Measurements from ENCODE around the gene PPP1R2. TPM values are rescaled to one million over a fixed set of nuclear protein-coding genes. Genes with fewer than 3 reads are reported as not detected.

PPP1R2 gene
- polyA plus RNA-seq, 1 donor from 2014 or later, result 113 TPM

DNA sequence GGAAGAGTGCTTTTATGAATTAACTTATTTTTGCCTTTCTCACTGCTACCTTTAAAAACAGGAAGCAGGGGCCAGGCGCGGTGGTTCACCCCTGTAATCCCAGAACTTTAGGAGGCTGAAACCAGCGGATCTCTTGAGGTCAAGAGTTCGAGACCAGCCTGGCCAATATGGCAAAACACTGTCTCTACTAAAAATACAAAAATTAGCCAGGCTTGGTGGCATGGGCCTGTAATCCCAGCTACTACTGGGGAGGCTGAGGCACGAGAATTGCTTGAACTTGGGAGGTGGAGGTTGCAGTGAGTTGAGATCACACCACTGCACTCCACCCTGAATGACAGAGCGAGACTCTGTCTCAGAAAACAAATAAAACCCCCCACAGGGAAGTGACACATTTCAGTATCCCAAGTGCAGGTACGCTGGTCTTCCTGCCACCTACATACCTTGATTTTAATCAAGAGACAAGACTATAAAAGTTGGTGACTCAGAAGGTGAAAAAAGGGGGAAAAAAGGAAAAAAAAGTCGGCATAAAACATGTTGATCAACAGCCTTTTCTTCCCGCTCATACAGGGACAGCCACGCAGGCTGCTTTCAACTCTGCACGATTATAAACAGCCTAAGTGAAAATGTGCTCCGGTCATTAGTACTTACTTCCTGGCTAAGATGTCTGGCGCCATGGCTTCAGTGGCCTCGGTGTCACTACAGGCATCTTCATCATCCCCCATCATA, 18.8 kb downstream of the PPP1R2 start:
- Histone ChIP-seq H3K9ac (ENCODE audit: low read length) (no peak overlapping the region), H3K27me3 (ENCODE audit: insufficient read depth, low read depth, low read length) (no peaks in the 10 kb centered on the region), H4K20me1 (ENCODE audit: insufficient read depth) (no peaks in the 10 kb centered on the region), H3K4me3 (ENCODE audit: low read length) (no peak overlapping the region), H3K9me3 (ENCODE audit: low read length) (no peaks in the 10 kb centered on the region), H3K9me2 (ENCODE audit: insufficient read depth, low read length) (no peaks in the 10 kb centered on the region), H3K36me3 (ENCODE audit: insufficient read depth, low read length) (no peaks in the 10 kb centered on the region), H3K79me2 (replicated peaks; ENCODE audit: insufficient read depth, low read length) (no peaks in the 10 kb centered on the region), H3K4me2 (ENCODE audit: low read length) (no peak overlapping the region), H3K27ac (ENCODE audit: low read length) (no peak overlapping the region), H3F3A (ENCODE audit: insufficient read depth, low read length, poor library complexity, severe bottlenecking) (no peaks in the 10 kb centered on the region), H2AFZ (ENCODE audit: low read depth, low read length) (no peak overlapping the region)
- TF ChIP-seq MXI1 (conservative IDR thresholded peaks at IDR 0.05; ENCODE audit: poor library complexity, severe bottlenecking) (no peak), RAD21 (conservative IDR thresholded peaks at IDR 0.05) (no peak), TAF1 (IDR thresholded peaks at IDR 0.05; ENCODE audit: low read depth) (no peak), REST (IDR thresholded peaks at IDR 0.05; ENCODE audit: borderline replicate concordance) (no peak), EP300 (conservative IDR thresholded peaks at IDR 0.05; ENCODE audit: poor library complexity, severe bottlenecking) (no peak), EZH2 (IDR thresholded peaks at IDR 0.05; ENCODE audit: borderline replicate concordance, insufficient read depth, low read length, poor library complexity, severe bottlenecking) (no peak), SMC3 (conservative IDR thresholded peaks at IDR 0.05; ENCODE audit: poor library complexity) (no peak), CTCF (IDR thresholded peaks at IDR 0.05; ENCODE audit: poor library complexity, severe bottlenecking) (no peak), POLR2AphosphoS5 (IDR thresholded peaks at IDR 0.05) (no peak)

GRCh38 chr3:195522254-195523023, 20.7 kb downstream of the PPP1R2 start:
- Histone ChIP-seq H3K9me3 (ENCODE audit: low read length) (no peaks in the 10 kb centered on the region), H3K79me2 (replicated peaks; ENCODE audit: insufficient read depth, low read length) (no peaks in the 10 kb centered on the region), H3K27ac (ENCODE audit: low read length) (no peak overlapping the region), H3K9ac (ENCODE audit: low read length) (no peak overlapping the region), H3F3A (ENCODE audit: insufficient read depth, low read length, poor library complexity, severe bottlenecking) (no peaks in the 10 kb centered on the region), H3K4me2 (ENCODE audit: low read length) (no peak overlapping the region), H3K9me2 (ENCODE audit: insufficient read depth, low read length) (no peaks in the 10 kb centered on the region), H3K4me3 (ENCODE audit: low read length) (no peak overlapping the region), H2AFZ (ENCODE audit: low read depth, low read length) (no peak overlapping the region), H4K20me1 (ENCODE audit: insufficient read depth) (no peaks in the 10 kb centered on the region), H3K36me3 (ENCODE audit: insufficient read depth, low read length) (no peaks in the 10 kb centered on the region), H3K27me3 (ENCODE audit: insufficient read depth, low read depth, low read length) (no peaks in the 10 kb centered on the region)
- no peak for TF ChIP-seq MXI1 (conservative IDR thresholded peaks at IDR 0.05; ENCODE audit: poor library complexity, severe bottlenecking)
- peak; percentile 87 for TF ChIP-seq SMC3 (conservative IDR thresholded peaks at IDR 0.05; ENCODE audit: poor library complexity)
- TF ChIP-seq CTCF (IDR thresholded peaks at IDR 0.05; ENCODE audit: poor library complexity, severe bottlenecking), result peak; percentile 86
- peak; percentile 82 for TF ChIP-seq RAD21 (conservative IDR thresholded peaks at IDR 0.05)
